GM10847 (cell line): ENCODE measurements around the gene EPC2.

Experiments used
- POLR2A ChIP-seq: IDR thresholded peaks from 2 replicates; pipeline ENCODE4 v1.6.1; 2011; ENCODE audit not compliant: insufficient read length; ENCODE audit errors: extremely low read depth

EPC2 gene

DNA sequence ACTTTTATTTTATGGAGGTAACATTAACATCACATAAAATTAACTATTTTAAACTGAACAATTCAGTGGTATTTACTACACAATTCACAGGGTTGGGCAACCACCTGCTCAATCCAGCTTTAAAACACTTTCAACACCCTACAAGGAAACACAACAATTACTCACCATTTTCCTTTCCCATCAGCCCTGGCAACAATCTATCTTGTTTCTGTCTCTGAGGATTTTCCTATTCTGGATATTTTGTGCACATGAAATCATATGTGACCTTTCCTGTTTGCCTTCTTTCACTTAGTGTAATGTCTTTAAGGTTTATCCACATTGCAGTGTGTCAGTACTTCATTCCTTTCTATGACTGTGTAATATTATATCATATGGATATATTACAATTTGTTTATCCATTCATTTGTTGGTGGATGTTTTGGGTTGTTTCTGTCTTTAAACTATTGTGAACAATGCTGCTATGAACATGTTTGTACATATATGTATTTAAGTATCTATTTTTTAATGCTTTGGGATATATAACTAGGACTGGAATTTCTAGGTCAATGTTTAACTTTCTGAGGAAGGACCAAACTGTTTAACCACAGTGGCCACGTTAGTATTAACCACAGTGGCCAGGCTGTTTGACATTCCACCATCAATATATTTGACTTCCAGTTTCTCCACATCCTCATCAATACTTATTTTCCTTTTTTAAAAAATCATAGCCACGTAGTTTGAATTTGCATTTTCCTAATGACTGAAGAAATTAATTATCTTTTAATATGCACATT is 158.1 kb downstream of the EPC2 start:
- TF ChIP-seq POLR2A = no peak

DNA sequence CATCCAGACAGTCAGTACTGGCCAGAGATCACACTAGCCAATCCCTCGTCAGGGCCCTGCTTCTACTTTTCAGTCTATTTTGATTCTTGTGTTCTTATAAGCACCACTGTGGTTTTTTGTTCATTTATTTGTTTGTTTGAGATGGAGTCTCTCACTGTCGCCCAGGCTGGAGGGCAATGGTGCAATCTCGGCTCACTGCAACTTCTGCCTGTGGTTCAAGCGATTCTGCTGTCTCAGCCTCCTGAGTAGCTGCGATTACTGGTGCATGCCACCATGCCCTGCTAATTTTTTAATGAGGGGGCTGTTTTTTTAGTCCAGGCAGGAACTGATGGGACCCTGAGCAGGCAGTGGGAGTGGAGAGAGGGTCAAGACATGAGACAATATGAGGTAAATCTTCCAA is 165.5 kb downstream of the EPC2 start:
- no peak for TF ChIP-seq POLR2A

DNA sequence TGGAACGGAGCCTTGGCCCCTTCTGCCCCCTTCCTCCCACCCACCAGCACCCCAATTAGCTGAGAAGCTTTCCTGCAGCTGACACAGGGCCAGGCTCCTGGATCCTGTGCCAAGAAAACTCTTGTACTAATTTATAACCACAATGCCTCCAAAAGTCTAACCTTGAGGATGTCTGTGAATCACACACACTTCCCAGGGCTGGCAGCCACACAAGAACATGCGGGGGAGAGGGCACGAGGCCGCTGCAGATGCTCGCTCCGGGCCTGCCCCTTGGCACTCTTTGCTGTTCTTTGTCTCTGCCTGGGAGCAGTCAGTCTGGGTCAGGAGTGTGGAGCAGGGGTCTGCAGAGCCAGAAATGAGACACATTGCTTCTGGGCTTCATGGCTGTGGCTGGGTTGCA is 167.8 kb downstream of the EPC2 start:
- no peak for TF ChIP-seq POLR2A

DNA sequence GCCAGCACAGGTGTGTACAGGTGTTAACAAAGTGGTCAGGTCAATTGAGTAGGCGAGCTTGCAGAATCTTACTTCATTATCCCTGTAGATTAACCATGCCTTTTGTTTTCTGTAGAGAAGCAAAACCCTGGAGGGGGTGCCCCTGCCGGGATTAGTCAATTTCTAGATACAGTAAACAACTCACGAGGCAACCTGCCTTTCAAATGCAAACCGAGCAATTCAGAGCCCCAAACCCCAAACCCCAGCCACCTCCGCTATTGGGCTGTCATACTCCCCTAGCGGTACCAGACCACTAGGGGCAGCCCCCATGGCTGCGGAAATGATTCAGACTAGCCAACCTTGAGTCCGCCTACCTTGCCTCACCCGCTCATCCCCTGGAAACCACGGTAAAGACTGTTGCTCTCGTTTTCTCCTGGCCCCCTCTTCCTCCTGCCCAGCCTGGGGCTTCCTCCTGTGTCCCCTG is 169.1 kb downstream of the EPC2 start:
- TF ChIP-seq POLR2A = no peak

DNA sequence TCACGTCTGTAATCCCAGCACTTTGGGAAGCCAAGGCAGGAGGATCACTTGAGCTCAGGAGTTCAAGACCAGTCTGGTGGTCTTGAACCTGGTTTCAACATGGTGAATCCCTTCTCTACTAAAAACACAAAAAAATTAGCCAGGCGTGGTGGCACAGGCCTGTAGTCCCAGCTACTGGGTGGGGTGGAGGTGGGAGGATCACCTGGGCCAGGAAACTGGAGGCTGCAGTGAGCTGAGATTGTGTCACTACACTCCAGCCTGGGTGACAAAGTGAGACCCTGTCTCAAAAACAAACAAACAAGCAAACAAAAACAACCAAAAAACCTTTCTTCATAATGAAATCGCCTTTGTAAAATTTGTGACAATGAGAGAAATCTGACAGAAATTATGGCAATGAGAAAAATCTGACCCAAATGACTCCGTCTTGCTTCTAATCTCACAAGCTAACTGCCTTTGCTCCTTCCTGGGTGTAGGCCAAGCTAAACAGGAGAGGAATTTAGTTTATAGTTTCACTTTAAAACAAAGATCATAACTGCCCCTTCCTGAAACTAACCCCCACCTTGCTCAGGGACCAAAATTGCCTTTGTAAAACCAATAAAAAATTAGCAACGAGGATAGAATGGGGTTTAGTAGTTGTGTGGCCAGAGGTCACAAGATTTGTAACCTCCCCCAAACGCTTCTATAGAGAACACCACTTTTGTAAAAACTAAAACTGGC is 169.8 kb downstream of the EPC2 start:
- TF ChIP-seq POLR2A = no peak

DNA sequence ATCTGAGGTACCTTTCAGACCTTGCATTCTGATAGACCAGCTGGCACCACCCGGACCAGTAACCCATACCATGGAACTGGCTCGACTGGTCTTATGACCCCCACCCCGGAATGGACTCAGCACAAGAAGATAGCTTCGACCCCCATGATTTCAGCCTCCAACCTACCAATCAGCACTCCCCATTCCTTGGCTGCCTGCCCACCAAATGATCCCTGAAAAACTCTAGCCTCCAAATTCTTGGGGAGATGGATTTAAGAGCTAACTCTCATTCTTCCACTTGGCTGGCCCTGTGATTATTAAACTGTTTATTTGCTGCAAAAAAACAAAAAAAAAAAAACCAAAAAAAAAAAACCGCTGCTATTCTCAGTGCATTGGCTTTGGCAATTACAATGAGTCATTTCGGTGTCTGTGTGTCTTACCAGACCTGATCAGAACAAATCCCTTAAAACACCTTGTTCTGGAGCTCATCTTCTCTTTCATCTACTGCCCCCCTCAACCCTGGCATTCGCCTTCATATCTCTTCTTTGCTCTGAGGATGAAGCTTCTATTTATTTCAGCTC is 170.4 kb downstream of the EPC2 start:
- TF ChIP-seq POLR2A = no peak

DNA sequence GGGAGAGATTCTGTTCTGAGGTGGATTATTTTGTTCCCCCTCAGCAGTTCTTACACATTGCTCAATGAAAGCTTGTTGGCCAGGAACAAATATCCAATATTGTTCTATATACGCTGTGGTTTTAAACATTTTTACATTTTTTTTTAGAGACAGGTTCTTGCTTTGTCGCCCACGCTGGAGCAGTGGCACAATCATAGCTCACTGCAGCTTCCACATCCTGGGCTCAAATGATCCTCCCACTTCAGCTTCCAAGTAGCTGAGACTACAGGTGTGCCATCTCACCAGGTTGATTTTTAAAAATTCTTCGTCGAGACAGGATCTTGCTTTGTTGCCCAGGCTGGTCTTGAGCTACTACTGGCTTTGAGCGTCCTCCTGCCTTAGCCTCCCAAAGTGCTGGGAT is 171.6 kb downstream of the EPC2 start:
- TF ChIP-seq POLR2A = no peak

DNA sequence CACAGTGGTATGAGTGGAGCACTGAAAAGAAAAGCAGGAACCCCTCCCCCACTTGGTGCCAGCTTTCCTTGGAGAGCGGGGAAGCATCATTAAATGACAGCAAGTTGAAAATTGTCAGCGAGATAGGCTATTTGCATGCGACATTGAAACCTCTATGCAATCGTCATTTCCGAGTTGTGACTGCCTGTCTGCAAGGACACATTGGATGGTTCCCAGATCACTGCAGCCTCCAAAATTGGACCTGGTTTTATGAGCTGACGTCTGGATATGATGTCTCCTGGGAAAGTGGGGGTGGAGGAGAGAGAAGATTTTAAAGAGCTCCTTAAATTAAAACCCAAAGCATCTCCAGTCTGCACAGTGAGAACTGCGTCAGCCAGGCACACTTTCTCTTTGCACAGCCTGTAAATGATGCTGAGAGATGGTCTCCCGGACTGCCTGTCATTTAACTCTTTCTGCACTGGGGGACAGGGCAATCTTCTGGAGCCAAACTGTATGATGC is 172.7 kb downstream of the EPC2 start:
- no peak for TF ChIP-seq POLR2A

DNA sequence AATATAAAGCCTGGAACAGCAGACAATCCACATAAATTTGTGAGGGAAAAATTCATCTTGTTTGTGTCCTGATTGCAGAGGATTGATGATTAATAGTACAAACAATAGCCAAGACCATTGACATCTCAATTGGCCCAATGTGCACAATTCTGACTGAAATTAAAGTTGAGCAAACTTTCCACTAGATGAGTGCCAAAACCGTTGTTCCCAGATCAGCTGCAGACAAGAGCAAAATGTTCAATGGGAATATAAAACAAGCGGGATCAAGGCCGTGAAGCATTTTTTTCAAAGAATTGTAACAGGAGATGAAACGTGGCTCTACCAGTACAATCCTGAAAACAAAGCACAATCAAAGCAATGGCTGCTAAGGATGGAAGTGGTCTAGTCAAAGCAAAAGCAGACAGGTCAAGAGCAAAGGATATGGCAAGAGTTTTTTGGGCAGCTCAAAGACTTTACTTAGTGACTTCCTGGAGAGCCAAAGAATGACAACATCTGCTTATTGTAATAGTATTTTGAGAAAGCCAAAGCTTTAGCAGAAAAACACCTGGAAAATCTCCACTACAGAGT is 174.6 kb downstream of the EPC2 start:
- TF ChIP-seq POLR2A = no peak

DNA sequence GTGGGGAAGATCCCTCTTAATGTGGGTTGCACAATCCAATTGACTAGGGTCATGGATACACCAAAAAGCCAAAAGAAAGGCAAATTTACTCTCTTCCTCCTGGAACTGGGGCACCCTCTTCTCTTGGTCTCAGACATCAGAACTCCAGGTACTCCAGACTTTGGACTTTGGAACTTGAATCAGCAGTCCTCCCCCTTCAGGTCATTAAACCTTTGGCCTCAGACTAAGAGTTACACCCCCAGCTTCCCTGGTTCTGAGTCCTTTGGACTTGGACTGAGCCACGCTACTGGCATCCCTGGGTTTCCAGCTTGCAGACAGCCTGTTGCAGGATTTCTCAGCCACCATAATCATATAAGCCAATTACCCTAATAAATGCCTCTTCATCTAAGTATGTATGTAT is 179.6 kb downstream of the EPC2 start:
- no peak for TF ChIP-seq POLR2A

DNA sequence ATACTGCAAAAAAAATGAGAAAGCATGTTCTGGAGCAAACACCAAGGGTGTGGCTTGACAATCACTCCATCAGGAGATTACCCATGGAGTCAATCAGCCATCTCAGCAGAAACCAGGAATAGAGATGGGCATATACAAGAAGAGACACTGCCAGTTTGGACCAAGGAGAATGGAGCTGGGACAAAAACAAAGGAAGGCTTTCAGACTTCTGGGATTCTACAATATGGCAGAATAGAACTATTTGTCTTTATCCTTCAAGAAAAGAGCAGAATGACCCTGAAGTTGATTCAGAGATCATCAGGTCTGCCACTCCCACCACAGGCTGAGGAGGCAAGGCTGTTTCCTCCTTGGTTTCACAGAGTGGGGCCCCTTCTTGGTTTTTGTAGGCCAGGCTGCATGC is 182.2 kb downstream of the EPC2 start:
- TF ChIP-seq POLR2A = no peak

DNA sequence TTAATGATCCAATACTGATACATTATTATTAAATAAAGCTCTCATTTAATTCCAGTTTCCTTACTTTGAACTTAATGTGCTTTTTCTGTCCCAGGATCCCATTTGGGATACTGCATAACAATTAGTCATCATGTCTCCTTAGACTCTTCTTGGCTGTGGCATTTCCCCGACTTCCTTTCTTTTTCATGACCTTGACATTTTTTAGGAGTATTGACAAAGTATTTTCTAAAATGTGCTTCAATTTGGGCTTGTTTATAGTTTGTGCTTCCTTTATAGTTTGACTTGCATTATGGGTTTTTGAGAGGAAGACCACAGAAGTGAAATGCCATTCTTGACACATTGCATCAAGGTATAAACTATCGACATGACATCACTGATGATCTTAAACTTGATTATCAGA is 184.4 kb downstream of the EPC2 start:
- no peak for TF ChIP-seq POLR2A

DNA sequence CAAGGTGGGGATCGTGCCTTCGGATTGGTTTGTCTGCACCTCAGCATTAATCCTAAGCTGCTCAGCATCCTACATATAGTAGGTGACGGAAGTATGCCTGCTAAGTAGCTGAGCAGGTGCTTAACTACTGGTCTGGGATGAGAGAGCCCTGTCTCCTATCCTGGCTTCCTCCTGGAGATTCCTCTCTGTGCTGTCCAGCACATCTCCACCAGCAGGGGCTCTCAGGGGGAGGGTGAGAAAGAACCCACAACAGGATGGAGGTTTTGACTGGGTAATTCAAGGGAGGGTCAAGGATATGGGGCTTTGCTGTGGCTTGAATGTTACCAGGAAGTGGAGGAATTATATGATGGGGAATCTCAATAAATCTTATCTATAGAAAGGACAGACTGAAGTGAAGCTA is 185.1 kb downstream of the EPC2 start:
- TF ChIP-seq POLR2A = no peak

DNA sequence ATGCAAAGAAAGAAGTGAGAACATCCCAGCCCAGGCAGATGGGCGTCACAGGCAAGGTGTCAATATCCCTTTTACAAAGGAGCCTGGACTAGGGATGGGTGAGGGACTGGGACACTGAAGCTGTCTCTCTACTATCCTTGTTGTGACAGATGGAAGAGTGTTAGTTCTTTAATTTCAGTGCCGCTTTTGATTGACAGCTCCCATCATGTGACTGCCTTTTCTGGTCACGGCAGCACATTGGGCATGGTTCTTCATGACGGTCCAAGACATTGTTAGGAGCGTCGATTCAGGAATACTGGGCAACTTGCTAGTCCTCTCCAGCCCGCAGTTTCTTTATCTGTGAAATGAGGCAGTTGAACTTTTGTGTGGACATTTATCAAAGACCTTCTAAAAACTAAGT is 188.1 kb downstream of the EPC2 start:
- no peak for TF ChIP-seq POLR2A
